ENCODE results near the gene KRT82.
"Not testable (repeated sequence)": the region's sequence is repeated elsewhere in the genome, so short reads cannot be mapped to it uniquely, and the experiment has no call there.

Gene KRT82

GRCh38 chr12:52410589-52411248 is 4.6 kb upstream of the KRT82 start:
- not testable (repeated sequence) for DNase-seq (ENCODE audit: low read depth)

- DNase-seq (ENCODE audit: low read depth): no peak
Observed at GRCh38 chr12:52407918-52408317, 1.8 kb upstream of the KRT82 start.

GRCh38 chr12:52404951-52405350 is 1.2 kb downstream of the KRT82 start:
- DNase-seq (ENCODE audit: low read depth): no peak

- no peak for DNase-seq (ENCODE audit: low read depth)
Observed at GRCh38 chr12:52403561-52403960, 2.6 kb downstream of the KRT82 start.

- no peak for DNase-seq (ENCODE audit: low read depth)
Observed at GRCh38 chr12:52402873-52403540, 3.1 kb downstream of the KRT82 start.

GRCh38 chr12:52402377-52402776 is 3.8 kb downstream of the KRT82 start:
- DNase-seq (ENCODE audit: low read depth): no peak

GRCh38 chr12:52401926-52402325 is 4.2 kb downstream of the KRT82 start:
- DNase-seq (ENCODE audit: low read depth): no peak

GRCh38 chr12:52401526-52401925 is 4.6 kb downstream of the KRT82 start:
- DNase-seq (ENCODE audit: low read depth): no peak

- DNase-seq (ENCODE audit: low read depth): no peak
Observed at GRCh38 chr12:52400906-52401305, 5.2 kb downstream of the KRT82 start.

GRCh38 chr12:52399756-52400155 is 6.4 kb downstream of the KRT82 start:
- no peak for DNase-seq (ENCODE audit: low read depth)

GRCh38 chr12:52398176-52398575 is 8.0 kb downstream of the KRT82 start:
- no peak for DNase-seq (ENCODE audit: low read depth)

- DNase-seq (ENCODE audit: low read depth): no peak
Observed at GRCh38 chr12:52396656-52397055, 9.5 kb downstream of the KRT82 start.

- no peak for DNase-seq (ENCODE audit: low read depth)
Observed at GRCh38 chr12:52395761-52396434, 10.2 kb downstream of the KRT82 start.

- DNase-seq (ENCODE audit: low read depth): no peak
Observed at GRCh38 chr12:52394836-52395405, 11.2 kb downstream of the KRT82 start.

- no peak for DNase-seq (ENCODE audit: low read depth)
Observed at GRCh38 chr12:52392465-52393007, 13.6 kb downstream of the KRT82 start.

GRCh38 chr12:52391618-52392002 is 14.5 kb downstream of the KRT82 start:
- DNase-seq (ENCODE audit: low read depth): no peak

- DNase-seq (ENCODE audit: low read depth): no peak
Observed at GRCh38 chr12:52390739-52391617, 15.2 kb downstream of the KRT82 start.

GRCh38 chr12:52389313-52390207 is 16.6 kb downstream of the KRT82 start:
- DNase-seq (ENCODE audit: low read depth): no peak

- no peak for DNase-seq (ENCODE audit: low read depth)
Observed at GRCh38 chr12:52387859-52388258, 18.3 kb downstream of the KRT82 start.

GRCh38 chr12:52385226-52385702 is 20.9 kb downstream of the KRT82 start, which contains the start of gene KRT84:
Gene KRT84, minus strand, starts transcription at chr12:52385652. Its CDS starts 67 bp downstream, at chr12:52385585.
- DNase-seq (ENCODE audit: low read depth): no peak

Data from stimulated activated CD4-positive, alpha-beta T cell treated with anti-CD3 and anti-CD28 coated beads, Interleukin-2, amount 100 ng/mL, for 4 hours (primary cell).